Bronchial epithelial cell (primary cell): ENCODE measurements around the gene THRB. TPM values are rescaled to one million over a fixed set of nuclear protein-coding genes. Genes with fewer than 3 reads are reported as not detected.

ENCODE experiments used
- DNase-seq: peaks from one replicate; pipeline ENCODE4 v3.0.0-alpha.2; 2010; ENCODE audit warnings: low read depth
- FAIRE-seq: peaks from 2 replicates; lab custom pipeline; 2011; peaks lifted over from hg19 to GRCh38; lab: Jason Lieb, UNC
- H3K27me3 ChIP-seq: 2 replicates; pipeline ENCODE4 v1.5.1; 2011; ENCODE audit warnings: low read length; ENCODE audit not compliant: control insufficient read depth, insufficient read depth
- H3K36me3 ChIP-seq: 2 replicates; pipeline ENCODE4 v1.5.1; 2011; ENCODE audit warnings: low read length; ENCODE audit not compliant: control insufficient read depth, insufficient read depth
- H3K4me3 ChIP-seq: 2 replicates; pipeline ENCODE4 v1.5.1; 2011; ENCODE audit warnings: mild to moderate bottlenecking, low read depth, low read length, control low read depth
- CTCF ChIP-seq: IDR thresholded peaks from 2 replicates; pipeline ENCODE4 v1.5.1; 2011; ENCODE audit warnings: mild to moderate bottlenecking, moderate library complexity, low read length, control low read depth, inconsistent platforms; ENCODE audit not compliant: insufficient read depth, severe bottlenecking
- total RNA-seq: library from RNA; depleted of rRNA; stranded (reverse); fragments of >200 nt; gene quantifications from 2 replicates; pipeline ENCODE4 v1.2.1, GENCODE V29; 2014

The THRB gene
- total RNA-seq, 1 donor from 2014 or later, result 7.6 TPM

DNA sequence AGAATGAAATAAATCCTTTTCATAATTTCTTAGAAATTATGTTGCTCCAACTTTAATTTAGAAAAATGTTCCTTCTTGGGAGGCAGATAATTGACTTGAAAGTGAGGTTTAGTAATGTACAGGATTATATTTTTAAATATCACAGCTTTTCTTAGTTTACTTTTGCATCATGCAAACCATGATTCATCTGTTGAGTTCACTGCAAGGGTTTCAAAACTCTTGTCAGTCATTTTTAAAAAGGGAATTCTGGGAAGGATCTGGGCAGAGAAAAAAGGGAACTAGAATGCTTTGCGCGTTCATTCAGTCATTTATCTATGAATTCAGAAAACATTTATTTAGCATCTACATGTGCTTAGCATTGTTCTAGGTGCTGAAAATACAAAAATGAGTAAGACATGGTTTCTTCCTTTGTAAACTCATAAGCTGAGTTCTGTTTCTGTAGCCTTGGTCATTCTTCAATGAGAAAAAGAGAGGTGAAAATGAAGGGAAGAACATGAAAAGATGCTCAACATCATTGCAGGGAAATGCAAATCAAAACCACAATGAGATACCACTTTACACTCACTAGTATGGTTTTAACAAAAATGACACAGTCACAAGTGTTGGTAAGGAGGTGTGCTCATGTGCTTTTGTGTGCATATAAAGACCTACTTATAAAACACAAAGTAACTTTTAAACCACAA lies 340.5 kb downstream of the THRB start:
- no peak for TF ChIP-seq CTCF
- DNase-seq, result peak; percentile 41
- Histone ChIP-seq H3K4me3 (no peak overlapping the region), H3K27me3 (no peaks in the 10 kb centered on the region), H3K36me3 (no peaks in the 10 kb centered on the region)
- no peak for FAIRE-seq

- Histone ChIP-seq H3K36me3 (no peaks in the 10 kb centered on the region), H3K4me3 (no peak overlapping the region), H3K27me3 (no peaks in the 10 kb centered on the region)
- FAIRE-seq, result no peak
- no peak for TF ChIP-seq CTCF
- no peak for DNase-seq
These were observed 343.1 kb downstream of the THRB start for GRCh38 chr3:24151594-24151993.

- FAIRE-seq (no peak), DNase-seq (no peak)
- Histone ChIP-seq H3K27me3 (no peaks in the 10 kb centered on the region), H3K36me3 (no peaks in the 10 kb centered on the region), H3K4me3 (no peak overlapping the region)
- TF ChIP-seq CTCF, result peak; percentile 4
These were observed 345.6 kb downstream of the THRB start for GRCh38 chr3:24149032-24149431.

DNA sequence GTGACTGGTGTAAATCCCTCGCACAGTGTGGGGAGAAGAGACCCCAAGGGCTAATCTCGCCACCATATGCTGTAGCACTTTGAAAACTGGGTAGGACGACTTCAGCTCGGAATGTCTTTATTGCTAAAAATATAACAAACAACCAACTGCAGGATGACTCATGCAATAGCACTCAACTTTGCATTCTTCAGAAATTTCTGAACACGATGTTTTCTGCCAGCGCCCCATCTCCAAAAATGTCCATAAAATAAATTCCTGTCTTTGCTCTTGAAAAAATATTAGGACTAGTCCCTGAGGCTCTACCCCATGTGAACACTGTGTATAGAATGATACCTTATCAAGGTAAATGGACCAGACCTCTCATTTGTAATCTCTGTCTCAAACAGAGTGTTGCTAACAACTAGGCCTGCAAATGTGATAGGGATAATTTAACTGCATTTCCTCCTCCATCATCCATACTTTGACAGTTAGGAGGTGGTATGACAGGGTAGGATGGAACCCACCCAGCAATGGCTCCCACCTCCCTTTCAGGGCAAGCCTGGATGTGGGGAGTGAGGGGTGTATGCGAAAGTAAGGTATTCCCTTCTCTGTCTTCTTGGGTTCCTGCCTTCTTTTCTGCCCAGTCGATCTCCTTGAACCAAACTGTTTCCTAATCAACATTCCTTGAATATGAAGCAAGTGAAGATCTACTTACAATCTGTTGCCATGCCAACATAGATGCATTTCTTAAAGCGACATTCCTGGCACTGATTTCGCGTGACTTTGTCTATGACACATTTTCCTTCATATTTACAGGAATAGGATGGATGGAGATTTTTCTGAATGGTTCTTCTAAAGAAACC lies 348.4 kb downstream of the THRB start:
- DNase-seq (peak; percentile 31), FAIRE-seq (no peak)
- no peak for TF ChIP-seq CTCF
- no peak overlapping the region for H3K4me3 ChIP-seq
- no peaks in the 10 kb centered on the region for H3K36me3 ChIP-seq
- no peaks in the 10 kb centered on the region for H3K27me3 ChIP-seq

- Histone ChIP-seq H3K4me3 (no peak overlapping the region), H3K36me3 (no peaks in the 10 kb centered on the region), H3K27me3 (no peaks in the 10 kb centered on the region)
- FAIRE-seq, result no peak
- no peak for DNase-seq
- TF ChIP-seq CTCF, result no peak
These were observed 349.2 kb downstream of the THRB start for GRCh38 chr3:24145481-24145880.
